ELF-1 (cell line): ENCODE results near the gene KCNK16.

ENCODE experiments used
- DNase-seq: peaks from one replicate; pipeline ENCODE4 v3.0.0-alpha.2; 2016; ENCODE audit warnings: low read depth, low spot score

KCNK16 gene

DNA sequence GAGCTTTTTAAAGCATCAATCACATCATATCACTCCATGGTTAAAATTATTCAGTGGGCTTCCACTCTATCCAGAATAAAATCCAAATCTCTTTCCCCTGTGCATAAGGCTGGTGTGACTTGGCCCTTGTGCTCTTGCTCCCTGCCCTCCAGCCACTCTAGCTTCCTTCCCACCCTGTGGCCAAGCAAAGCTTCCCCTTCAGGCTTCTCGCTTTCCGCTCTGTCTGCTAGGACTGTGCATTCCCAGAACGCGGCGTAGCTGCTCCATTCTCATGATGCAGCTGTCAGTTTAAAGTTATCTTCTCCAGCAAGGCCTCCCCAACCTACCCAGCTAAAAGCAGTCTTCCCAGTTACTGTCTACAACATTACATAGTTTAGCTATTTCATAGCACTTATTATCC lies 19.4 kb upstream of the KCNK16 start:
- DNase-seq: no peak

DNA sequence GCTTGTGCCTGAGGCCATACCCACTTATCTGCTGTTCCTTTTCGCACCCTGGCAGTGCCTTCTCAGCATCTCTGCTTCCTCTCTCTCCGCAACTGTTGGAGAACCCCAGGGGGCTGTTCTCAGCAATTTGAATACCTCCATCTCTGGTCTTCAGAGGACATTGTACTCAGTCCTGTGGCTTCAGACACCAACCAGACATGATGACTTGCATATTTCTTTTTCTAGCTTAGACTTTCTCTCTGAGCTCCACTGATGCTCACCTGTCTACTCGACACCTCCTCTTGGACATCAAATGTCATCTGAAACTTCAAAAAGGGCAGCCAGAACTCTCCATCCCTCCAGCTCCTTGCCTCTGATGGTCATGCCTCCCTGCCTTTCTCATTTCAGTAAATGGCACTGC lies 18.9 kb upstream of the KCNK16 start:
- no peak for DNase-seq

DNA sequence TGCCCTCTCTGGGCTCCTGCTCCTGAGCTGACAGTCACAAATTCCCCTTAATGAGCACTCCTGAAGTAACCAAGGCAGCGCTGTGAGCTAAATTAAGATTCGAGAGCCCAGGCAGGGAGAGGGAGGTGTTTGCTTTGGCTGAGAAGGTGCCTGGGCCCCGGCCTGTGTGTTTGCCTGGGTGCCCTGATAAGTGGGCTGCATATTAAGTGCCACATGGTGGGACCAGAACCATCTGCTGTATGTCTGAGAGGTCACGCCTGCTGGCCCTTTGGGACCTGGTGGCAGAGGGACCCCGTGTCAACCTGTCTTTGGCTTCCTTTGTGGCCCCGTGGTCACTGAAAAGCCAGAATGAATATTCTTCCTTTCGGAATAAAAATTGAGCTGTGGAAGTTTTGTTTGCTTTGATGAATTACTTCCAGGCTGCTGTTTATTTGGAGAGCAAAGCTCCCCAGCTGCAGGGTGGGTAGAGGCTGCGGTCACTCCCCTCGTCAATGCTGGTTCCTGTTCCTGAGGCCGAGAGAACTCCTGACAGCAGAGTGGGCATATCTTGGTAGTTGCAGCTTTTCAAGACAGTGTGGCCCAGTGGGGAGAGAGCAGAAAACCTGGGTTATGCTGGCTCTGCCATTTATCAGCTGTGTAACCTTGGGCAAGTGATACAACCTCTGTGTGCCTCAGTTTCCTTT lies 17.5 kb upstream of the KCNK16 start:
- DNase-seq: no peak

- DNase-seq: no peak
Observed at GRCh38 chr6:39339096-39339867, 16.8 kb upstream of the KCNK16 start.

DNA sequence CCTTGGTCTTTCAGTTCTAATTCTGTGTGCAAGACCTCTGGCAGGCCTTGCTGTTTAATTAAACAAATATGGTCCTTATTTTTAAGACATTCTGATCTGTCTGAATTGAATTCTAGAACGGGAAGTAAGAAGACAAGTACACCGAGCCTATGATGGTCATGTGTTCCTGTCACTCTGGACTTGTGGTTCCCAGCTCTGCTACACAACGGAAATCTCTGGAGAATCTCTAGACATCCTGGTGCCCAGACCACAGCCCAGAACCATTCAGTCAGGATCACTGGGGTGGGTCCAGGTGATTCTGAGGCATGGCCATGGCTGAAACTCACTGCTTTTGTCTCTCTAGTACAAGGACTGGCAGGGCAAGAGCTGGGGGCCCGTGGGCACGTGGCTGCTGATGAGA lies 15.9 kb upstream of the KCNK16 start:
- no peak for DNase-seq

- no peak for DNase-seq
Observed at GRCh38 chr6:39335780-39336545, 13.5 kb upstream of the KCNK16 start.

- DNase-seq: no peak
Observed at GRCh38 chr6:39333644-39334438, 11.3 kb upstream of the KCNK16 start.

DNA sequence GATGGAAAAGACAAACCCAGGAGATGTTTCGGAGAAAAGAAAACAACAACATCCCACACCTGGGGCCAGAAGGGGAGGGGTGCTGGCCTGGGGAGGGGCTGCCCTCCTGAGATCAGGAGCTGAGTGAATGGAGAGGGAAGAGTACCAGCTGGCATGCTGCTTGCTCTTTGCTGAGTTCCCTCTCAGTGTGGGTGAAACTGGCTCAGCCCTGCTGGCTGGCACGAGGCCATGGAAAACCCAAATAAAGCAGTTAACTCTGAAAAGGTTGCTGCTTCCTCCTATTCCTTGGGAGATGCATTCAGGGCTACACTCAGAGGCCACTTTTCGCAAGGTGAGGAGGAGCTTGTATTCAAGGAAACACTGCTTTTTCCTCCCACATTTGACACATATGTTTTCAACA lies 8.0 kb upstream of the KCNK16 start:
- no peak for DNase-seq

DNA sequence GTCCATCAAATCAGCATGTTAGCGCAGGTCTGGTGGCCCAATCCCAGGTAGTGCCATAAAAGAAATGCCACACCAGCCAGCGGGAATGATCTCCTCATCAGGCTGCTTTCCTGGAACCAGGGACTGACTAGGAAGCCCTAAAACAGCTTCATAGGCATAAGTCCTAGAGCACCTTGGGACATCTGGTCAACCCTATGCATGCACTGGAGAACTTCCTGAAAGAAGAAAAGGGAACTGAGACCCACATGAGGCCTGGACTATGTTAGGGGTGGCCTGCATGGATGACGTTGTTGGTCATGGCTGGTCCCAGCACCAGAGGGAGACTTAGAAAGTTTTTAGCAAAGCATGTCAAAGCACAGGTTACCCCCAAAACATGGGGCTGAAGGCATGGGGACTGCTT lies 7.6 kb upstream of the KCNK16 start:
- no peak for DNase-seq

DNA sequence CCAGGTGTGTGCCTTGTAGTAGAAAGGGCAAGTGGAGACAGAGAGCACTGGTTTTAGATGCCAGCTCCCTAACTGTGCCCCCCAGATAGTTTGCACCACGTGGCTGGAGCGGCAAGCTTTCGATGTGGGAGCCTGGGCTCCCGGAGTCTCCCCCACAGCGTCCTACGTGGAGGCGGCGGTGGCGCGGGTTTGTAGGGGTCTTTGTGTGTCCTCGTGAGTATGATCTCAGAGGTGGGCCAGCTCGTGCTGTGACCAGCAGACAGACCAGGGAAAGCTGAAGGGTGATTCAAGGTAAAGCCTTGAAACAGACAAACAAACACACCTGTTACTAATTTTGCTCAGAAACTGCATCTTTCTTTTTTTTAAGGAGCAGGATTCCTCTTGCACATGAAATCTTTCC lies 5.6 kb upstream of the KCNK16 start:
- no peak for DNase-seq

GRCh38 chr6:39327507-39327906 lies 5.0 kb upstream of the KCNK16 start:
- DNase-seq: no peak

DNA sequence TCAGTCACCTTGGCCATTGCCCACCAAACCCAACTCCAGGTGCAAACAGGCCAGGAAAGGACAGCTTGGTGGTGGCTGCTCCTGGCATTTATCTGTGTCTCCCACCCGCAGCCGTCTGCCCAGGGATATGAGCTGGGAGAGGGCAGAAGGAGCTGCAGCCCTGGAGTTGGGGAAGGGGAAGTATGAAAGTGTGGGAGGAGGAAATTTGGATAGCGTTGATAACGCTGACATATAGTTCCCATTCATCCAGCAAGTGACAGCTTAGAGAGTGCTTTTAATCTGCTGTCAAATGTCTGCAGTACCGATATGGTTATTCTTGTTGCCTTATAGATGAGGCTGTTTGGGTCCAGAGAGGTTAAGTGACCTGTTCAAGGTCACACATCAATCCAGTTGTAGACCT lies 741 bp downstream of the KCNK16 start:
- DNase-seq: no peak

DNA sequence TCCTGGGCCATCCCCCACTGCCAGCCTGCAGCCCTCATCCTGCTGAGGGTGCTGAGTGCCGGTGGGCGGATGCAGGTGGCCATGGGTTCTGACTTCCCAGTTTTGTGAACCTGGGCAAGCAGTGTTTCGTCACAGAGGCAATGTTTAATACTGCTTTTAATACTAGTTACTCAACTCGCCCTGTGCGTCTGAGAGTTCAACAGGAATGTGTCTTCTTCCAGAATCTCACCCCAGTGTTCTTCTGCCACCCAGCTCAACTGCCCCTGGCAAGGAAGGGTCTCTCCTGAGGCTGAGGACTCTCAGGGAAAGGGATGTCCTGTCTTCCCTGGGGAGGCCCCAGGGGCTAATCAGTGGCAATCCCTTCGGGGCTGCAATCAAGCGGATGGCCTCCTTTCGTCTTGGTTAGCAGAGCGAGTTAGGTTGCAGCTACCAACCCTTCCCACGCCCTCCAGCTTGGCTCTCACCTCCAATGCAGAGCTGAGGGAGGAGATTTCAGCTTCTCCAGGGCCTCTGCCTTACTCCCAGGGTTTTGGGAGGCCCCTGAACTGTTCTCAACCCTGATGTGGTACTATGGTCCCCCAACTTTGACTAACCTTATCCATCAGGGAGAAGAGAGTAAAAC lies 2.0 kb downstream of the KCNK16 start:
- DNase-seq: no peak

DNA sequence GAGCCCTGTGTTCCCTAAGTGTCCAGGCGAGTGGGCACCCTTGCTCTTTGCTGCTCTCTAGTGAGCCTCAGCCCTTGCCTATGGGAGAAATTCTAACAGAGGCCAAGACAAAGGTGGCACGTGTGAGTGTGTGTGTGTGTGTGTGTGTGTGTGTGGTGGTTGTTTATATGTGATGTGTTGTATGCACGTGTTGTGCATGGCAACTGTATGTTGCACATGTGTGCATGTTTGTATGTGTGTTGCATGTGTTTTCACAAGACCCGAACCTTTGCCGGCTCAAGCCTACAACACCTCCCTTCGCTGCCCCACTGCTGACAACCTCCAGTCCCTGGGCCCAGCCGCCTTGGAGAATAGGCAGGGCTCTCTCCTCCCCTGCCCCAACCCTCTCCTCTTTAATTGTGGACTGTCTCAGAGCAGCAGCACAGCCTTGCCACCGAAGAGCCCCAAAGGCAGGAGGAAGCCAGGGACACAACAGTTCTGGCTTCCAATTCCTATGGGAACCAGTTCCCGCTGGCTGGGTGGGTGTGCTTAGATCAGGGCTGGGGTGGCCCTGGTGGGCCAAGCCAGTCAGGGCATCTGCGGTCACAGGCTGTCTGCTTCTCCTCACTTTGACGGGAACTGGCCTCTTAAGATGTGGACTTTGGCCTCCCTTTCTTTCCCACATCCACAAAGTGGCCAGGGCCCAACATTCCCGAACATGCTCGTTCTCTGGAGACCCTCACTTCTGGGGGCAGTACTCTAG lies 2.7 kb downstream of the KCNK16 start:
- no peak for DNase-seq

GRCh38 chr6:39317256-39317655 lies 5.2 kb downstream of the KCNK16 start:
- no peak for DNase-seq

GRCh38 chr6:39314273-39314795 lies 8.2 kb downstream of the KCNK16 start, which contains the start of gene KCNK17:
Gene KCNK17 (minus strand): TSS chr6:39314419. CDS start chr6:39314320, 99 bp downstream.
- DNase-seq: no peak

GRCh38 chr6:39313526-39314272 lies 8.8 kb downstream of the KCNK16 start:
- DNase-seq: no peak

DNA sequence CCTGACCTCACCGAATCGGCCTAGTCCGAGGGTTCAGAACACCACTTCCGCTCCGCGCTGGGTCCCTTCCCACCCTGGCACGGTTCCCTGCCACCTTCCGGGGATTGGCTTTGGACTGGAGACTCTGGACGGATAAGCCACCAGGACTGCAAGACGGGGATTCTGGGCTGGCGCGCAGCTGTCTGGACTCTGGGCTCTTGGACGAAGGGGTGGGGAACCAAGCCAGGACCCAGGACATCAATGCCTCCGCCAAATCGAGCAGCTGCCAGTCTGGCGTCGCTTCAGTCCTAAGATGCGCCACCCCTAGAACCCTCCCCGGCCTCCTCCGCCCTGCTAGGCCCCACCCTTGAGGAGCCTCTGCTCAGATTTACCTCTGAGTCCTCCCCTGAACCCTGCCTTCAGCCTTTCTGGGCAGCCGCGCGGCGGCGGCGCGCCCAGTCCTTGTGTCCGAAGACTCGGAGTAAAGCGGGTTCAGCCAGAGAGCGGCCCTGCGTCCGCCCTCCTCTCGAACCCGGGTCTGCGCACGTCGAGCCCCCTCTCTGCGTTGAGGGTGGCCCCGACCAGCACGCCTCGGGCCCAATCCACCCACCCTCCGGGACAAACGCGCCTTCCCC lies 9.5 kb downstream of the KCNK16 start:
- DNase-seq: no peak

- DNase-seq: no peak
Observed at GRCh38 chr6:39310542-39310941, 12.0 kb downstream of the KCNK16 start.
